ENCODE results near the gene SAAL1. TPM values are rescaled to one million over a fixed set of nuclear protein-coding genes. Genes with fewer than 3 reads are reported as not detected.
"Not testable (repeated sequence)": the region's sequence is repeated elsewhere in the genome, so short reads cannot be mapped to it uniquely, and the experiment has no call there.

Gene SAAL1, protein sequence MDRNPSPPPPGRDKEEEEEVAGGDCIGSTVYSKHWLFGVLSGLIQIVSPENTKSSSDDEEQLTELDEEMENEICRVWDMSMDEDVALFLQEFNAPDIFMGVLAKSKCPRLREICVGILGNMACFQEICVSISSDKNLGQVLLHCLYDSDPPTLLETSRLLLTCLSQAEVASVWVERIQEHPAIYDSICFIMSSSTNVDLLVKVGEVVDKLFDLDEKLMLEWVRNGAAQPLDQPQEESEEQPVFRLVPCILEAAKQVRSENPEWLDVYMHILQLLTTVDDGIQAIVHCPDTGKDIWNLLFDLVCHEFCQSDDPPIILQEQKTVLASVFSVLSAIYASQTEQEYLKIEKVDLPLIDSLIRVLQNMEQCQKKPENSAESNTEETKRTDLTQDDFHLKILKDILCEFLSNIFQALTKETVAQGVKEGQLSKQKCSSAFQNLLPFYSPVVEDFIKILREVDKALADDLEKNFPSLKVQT
- total RNA-seq (2014; rRNA removed; shearing (Covaris generic)), result 37.7 and 37.9 TPM in 2 replicates

DNA sequence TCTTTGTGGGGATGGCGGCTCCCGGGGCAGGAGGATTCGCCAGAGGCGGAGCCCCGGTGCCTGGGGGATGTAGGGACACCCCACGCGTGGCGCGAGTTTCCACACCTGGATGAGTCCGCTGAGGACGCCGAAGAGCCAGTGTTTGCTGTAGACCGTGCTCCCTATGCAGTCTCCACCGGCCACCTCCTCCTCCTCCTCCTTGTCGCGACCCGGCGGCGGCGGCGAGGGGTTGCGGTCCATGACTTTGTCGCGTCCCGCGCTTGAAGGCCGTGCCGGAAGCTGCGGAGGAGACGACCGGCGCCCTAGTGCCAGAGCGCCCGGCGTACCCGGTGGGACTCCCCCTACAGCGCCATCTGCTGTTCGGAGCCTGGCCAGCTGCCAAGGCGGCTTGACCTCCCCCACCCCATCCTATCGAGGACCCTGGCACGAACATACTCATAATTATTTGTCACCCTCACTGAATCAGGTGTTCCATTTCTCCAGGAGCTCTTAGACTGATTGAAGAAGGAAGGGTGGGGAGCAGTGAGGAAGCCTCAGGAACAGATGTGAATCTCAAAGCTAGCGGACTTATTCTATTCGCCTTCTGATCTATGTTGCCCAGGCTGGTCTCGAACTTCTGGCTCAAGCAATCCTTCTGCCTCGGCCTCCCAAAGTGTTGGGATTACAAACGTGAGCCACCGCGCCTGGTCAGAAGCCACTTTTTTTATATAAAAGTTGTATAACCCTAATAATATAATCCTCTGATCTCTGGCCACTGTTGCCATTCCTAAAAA, at the start of gene SAAL1:
Gene SAAL1, minus strand, starts transcription at position 281 of the 773 bp plus-strand sequence. Its CDS starts 41 bp downstream, at position 240.
- peak; percentile 81 for DNase-seq (ENCODE audit: low spot score)
- in situ Hi-C loops (cut with HindIII; ENCODE audit: low sequenced_read_pairs), result no loop called here

GRCh38 chr11:18151581-18151980, 45.7 kb upstream of the SAAL1 start:
- in situ Hi-C loops (cut with HindIII; ENCODE audit: low sequenced_read_pairs), result no loop called here
- no peak for DNase-seq (ENCODE audit: low spot score)

DNA sequence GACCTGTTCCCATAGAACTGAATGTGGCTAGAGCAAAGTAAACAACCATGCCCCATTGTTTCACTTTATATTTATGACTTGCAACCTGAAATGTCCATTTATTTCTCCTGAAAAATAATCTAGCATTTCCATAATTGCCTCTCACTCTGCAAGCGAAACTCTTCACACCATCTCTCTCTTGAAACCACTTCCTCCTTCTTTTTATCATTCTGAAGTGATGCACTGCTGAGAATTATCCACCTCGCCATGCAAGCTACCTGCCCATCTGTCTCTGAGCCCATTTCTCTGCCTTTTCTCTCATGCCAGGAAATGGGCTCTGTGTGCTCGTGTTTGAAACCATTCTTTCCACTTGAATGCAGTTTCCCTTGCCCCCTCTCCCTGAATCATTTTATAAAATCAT, 40.0 kb upstream of the SAAL1 start:
- DNase-seq (ENCODE audit: low spot score), result no peak
- in situ Hi-C loops (cut with HindIII; ENCODE audit: low sequenced_read_pairs), result no loop called here

DNA sequence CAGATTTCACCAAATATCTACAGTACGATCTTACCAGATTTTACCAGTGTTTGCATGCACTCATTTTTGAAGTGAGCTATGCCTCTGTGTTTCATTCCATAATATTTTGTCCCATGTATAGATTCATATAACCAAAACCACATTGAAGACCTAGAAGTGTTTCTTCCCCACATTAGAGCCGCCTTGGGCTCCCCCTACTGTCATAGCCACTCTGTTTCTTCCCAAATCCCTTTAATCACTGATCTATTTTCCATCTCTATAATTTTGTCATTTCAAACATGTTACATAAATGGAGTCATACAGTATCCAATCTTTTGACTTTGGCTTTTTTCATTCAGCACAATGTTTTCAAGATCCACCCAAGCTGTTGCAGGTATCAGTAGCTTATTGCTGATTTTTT, 39.1 kb upstream of the SAAL1 start:
- no peak for DNase-seq (ENCODE audit: low spot score)

GRCh38 chr11:18144243-18144642, 38.4 kb upstream of the SAAL1 start:
- in situ Hi-C loops (cut with HindIII; ENCODE audit: low sequenced_read_pairs), result no loop called here
- DNase-seq (ENCODE audit: low spot score), result no peak

More for the DNA sequence above, 39.1 kb upstream of the SAAL1 start:
- in situ Hi-C loops (cut with HindIII; ENCODE audit: low sequenced_read_pairs), result no loop called here

DNA sequence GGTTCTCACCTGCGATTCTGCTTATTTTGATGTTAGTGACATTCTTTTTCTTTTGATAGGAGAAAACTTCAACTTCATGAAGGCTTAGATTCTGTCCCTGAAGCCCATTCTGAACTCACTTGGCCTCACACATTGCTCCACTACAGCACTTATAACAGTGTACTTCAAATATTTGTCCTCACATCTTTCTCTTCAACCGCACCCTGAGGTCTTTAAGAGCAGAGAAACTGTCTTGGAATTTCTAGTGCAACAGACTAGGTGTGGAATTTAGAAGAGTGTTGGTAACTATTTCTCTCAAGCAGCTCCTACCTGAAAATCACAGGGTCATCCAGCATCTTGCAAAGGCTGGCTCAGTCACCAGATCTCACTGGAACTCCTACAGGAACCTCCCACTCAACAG, 34.3 kb upstream of the SAAL1 start:
- no peak for DNase-seq (ENCODE audit: low spot score)
- in situ Hi-C loops (cut with HindIII; ENCODE audit: low sequenced_read_pairs), result no loop called here

DNA sequence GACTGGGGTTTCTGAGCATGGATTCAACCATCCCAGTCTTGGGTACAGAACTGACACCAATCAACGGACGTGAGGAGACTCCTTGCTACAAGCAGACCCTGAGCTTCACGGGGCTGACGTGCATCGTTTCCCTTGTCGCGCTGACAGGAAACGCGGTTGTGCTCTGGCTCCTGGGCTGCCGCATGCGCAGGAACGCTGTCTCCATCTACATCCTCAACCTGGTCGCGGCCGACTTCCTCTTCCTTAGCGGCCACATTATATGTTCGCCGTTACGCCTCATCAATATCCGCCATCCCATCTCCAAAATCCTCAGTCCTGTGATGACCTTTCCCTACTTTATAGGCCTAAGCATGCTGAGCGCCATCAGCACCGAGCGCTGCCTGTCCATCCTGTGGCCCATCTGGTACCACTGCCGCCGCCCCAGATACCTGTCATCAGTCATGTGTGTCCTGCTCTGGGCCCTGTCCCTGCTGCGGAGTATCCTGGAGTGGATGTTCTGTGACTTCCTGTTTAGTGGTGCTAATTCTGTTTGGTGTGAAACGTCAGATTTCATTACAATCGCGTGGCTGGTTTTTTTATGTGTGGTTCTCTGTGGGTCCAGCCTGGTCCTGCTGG, 31.4 kb upstream of the SAAL1 start:
- DNase-seq (ENCODE audit: low spot score), result no peak
- in situ Hi-C loops (cut with HindIII; ENCODE audit: low sequenced_read_pairs), result no loop called here

DNA sequence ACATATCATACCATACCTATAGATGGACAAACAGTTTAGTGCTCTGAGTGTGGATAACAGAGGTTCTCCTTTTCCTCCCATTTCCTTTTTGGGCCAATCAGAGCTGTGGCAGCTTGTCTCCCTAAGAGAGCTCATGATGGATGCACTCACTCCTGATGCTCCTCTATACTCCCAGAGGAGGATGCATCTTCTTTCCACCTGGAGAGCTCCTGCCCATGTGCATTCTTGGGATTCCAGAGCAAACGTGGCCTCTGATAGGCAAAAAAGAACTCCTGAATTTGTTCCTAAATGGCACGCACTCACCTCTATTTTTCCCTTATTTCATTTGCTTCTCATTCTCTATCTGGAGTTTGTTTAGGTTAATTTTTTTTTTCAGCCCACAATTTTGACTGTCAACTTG, 29.4 kb upstream of the SAAL1 start:
- in situ Hi-C loops (cut with HindIII; ENCODE audit: low sequenced_read_pairs), result no loop called here
- no peak for DNase-seq (ENCODE audit: low spot score)

DNA sequence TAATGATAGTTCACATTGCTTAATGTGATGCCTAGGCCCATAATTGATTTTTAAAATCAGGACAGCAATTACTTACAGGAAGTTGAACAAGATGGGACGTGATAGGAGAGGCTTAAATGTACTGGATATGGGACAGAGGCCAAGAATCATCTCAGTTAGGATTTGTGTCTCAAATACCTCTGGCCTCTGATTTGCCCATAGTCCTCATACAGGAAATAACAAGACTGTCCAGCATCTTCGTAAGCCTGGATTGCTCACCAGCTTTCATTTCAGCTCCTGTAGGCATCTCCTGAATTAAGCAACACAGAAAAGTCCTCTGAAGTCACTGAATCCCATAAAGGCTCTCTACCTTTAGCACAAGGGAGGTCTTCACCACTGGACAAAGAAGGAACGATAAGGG, 26.5 kb upstream of the SAAL1 start, which contains the start of gene MRGPRX3:
Gene MRGPRX3, plus strand, starts transcription at position 231 of the 400 bp plus-strand sequence. CDS start 4,632 bp downstream, outside the sequence.
- in situ Hi-C loops (cut with HindIII; ENCODE audit: low sequenced_read_pairs), result no loop called here
- DNase-seq (ENCODE audit: low spot score), result no peak

DNA sequence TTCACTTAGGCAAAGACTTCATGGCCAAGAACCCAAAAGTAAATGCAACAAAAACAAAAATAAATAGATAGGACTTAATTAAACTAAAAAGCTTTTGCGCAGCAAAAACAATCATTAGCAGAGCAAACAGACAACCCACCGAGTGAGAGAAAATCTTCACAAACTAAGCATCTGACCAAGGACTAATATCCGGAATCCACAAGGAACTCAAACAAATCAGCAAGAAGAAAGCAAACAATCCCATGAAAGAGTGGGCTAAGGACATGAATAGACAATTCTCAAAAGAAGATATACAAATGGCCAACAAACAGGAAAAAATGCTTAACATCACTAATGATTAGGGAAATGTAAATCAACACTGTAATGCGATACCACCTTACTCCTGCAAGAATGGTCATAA, 25.2 kb upstream of the SAAL1 start:
- in situ Hi-C loops (cut with HindIII; ENCODE audit: low sequenced_read_pairs); DNase-seq (ENCODE audit: low spot score): not testable (repeated sequence)

GRCh38 chr11:18121331-18121828, 15.5 kb upstream of the SAAL1 start:
- DNase-seq (ENCODE audit: low spot score); in situ Hi-C loops (cut with HindIII; ENCODE audit: low sequenced_read_pairs): not testable (repeated sequence)

- in situ Hi-C loops (cut with HindIII; ENCODE audit: low sequenced_read_pairs), result no loop called here
- DNase-seq (ENCODE audit: low spot score), result peak; percentile 73
Observed at GRCh38 chr11:18115360-18116127, 9.7 kb upstream of the SAAL1 start.

GRCh38 chr11:18111005-18111404, 5.1 kb upstream of the SAAL1 start:
- DNase-seq (ENCODE audit: low spot score), result no peak
- in situ Hi-C loops (cut with HindIII; ENCODE audit: low sequenced_read_pairs), result no loop called here

DNA sequence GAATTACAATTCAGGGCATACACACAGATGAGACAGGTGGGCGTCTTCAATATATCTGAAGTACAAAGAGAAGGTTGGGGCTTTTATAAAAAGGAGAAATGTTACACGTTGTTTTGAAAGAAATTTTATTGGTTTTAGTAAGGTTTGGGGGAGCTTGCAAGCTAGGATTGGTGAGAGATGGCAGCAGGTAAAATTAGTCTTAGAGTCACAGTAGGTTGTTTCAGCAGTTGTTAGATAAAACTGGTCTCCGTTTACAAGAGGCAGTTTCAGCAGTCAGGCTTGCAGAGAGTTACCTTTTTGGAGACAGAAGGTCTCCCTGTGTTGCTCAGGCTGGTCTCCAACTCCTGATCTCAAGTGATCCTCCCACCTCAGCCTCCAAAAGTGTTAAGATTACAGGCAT, 2.4 kb upstream of the SAAL1 start:
- no peak for DNase-seq (ENCODE audit: low spot score)
- in situ Hi-C loops (cut with HindIII; ENCODE audit: low sequenced_read_pairs), result no loop called here

DNA sequence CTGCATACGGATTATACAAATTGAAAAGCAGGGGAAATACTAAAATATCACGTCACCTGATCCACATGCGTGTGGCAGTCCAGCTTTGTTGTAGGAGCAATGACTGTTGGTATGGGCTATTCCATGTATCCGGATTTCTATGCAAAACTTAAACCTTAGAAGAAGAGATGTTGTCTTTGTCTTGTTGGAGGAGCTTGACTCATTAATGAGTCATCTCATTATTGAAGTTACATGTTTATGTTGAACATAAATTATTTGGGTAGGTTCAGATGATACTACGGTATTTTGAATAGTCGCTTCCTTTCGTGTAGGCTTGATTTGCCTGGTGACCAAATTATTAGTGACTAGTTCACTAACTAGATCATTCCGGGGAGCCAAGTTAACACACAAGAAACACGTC, 806 bp upstream of the SAAL1 start:
- no peak for DNase-seq (ENCODE audit: low spot score)
- in situ Hi-C loops (cut with HindIII; ENCODE audit: low sequenced_read_pairs), result no loop called here

DNA sequence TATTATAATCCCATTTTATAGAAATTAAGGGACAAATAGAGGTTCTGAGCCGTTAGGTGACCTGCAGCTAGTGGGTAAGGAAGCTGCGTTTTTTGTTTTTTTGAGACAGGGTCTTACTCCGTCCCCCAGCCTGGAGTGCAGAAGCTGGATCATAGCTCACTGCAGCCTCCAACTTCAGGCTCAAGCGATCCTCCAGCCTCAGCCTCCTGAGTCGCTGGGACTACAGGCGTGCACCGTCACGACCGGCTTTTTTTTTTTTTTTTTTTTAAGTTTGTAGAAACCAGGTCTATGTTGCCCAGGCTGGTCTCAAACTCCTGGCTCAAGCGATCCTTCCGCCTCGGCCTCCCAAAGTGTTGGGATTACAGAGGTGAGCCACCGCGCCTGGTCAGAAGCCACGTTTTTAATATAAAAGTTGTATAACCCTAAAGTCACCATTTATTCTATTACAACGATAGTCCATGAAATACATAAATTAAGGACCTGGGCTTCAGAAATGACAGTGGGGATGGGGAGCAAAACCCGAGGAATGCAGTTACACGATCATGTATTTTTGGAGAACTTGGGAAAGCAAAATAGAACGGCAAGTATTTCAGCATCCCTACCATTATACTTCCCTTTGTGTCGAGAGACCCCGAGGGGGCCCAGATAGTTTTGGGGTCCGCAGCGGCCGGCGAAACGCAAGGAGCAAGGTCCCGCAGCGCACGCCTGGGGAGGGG, 638 bp downstream of the SAAL1 start:
- no peak for DNase-seq (ENCODE audit: low spot score)
- in situ Hi-C loops (cut with HindIII; ENCODE audit: low sequenced_read_pairs), result no loop called here

DNA sequence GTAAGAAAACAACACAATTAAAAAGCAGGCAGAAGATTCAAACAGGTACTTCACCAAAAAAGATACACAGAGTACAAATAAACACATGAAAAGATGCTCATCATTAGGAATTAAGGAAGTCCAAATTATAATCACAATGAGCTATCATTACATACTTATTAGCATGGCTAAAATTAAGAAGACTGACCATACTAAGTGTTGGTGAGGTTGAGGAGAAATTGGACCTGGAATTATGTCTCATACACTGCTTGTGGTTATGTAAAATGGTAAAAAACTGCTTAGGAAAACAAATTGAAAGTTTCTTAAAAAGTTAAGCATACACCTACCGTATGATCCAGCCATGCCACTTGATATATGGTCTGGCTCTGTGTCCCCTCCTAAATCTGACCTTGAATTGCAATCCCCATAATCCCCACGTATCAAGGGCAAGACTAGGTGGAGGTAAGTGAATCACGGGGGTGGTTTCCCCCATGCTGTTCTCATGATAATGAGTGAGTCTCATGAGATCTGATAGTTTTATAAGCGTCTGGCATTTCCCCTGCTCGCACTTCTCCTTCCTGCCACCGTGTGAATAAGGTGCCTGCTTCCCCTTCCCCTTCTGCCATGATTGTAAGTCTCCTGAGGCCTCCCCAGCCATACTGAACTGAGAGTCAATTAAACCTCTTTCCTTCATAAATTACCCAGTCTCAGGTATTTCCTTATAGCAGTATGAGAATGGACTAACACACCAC, 4.8 kb downstream of the SAAL1 start:
- no peak for DNase-seq (ENCODE audit: low spot score)
- in situ Hi-C loops (cut with HindIII; ENCODE audit: low sequenced_read_pairs), result no loop called here

DNA sequence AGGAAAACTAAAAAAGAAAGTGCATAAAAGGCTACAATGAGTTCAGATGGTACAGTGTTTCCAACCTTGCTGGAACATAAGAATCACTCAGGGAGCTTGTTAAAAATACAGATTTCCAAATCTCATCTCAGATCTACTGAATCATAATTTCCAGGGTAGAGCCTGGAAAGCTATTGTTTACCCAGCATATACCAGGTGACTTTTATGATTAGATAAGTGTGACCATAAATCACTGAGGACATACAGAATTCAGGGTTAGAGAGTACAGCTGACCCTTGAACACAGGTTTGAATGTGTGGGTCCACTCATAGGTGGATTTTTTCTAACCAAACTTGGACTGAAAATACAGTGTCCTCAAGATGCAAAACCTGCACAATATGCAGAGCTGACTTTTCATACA, 11.9 kb downstream of the SAAL1 start:
- DNase-seq (ENCODE audit: low spot score), result no peak
- in situ Hi-C loops (cut with HindIII; ENCODE audit: low sequenced_read_pairs), result no loop called here

All from G401 (cell line).